Subcutaneous abdominal adipose tissue (tissue), 5 donors: Measurements from ENCODE around the gene RANBP17.
"Not testable (repeated sequence)": the region's sequence is repeated elsewhere in the genome, so short reads cannot be mapped to it uniquely, and the experiment has no call there.

Experiments
- H3K27ac ChIP-seq: one replicate; pipeline ENCODE4 v1.7.0; 2013; ENCODE audit warnings: low read depth, mild to moderate bottlenecking, inconsistent platforms, low read length, moderate library complexity
- H3K27me3 ChIP-seq, 5 donors: one replicate each; pipeline ENCODE4 v1.7.0; 2013; ENCODE audit warnings: low read length in 5 of 5, inconsistent platforms in 1 of 5; ENCODE audit not compliant: control insufficient read depth in 5 of 5, insufficient read depth in 4 of 5
- H3K36me3 ChIP-seq, 5 donors: one replicate each; pipeline ENCODE4 v1.7.0; 2013; ENCODE audit warnings: low read length in 5 of 5; ENCODE audit not compliant: control insufficient read depth in 5 of 5, insufficient read depth in 5 of 5
- H3K4me1 ChIP-seq, 5 donors: one replicate each; pipeline ENCODE4 v1.7.0; 2013; ENCODE audit warnings: low read length in 5 of 5, mild to moderate bottlenecking in 3 of 5, moderate library complexity in 1 of 5; ENCODE audit not compliant: control insufficient read depth in 5 of 5, insufficient read depth in 5 of 5
- H3K4me3 ChIP-seq, 5 donors: one replicate each; pipeline ENCODE4 v1.7.0; 2013; ENCODE audit warnings: low read length in 5 of 5, low read depth in 1 of 5
- H3K9ac ChIP-seq, 5 donors: one replicate each; pipeline ENCODE4 v1.7.0; 2013; ENCODE audit warnings: low read length in 5 of 5, mild to moderate bottlenecking in 4 of 5, moderate library complexity in 3 of 5
- H3K9me3 ChIP-seq, 5 donors: one replicate each; pipeline ENCODE4 v1.7.0; 2013; ENCODE audit warnings: low read length in 5 of 5; ENCODE audit not compliant: control insufficient read depth in 5 of 5
- donor health status: healthy.
- donor health status: healthy.
- donor health status: healthy.
- donor health status: healthy.
- donor health status: healthy.

RANBP17 gene

GRCh38 chr5:170923910-170924620 lies 62.2 kb downstream of the RANBP17 start:
- no peak overlapping the region for H3K4me3 ChIP-seq
- no peaks in the 10 kb centered on the region for H3K27me3 ChIP-seq
- H3K4me1 ChIP-seq: no peaks in the 10 kb centered on the region
- no peak overlapping the region for H3K9ac ChIP-seq
- no peaks in the 10 kb centered on the region for H3K36me3 ChIP-seq
- no peaks in the 10 kb centered on the region for H3K9me3 ChIP-seq
- H3K27ac ChIP-seq: no peak overlapping the region

DNA sequence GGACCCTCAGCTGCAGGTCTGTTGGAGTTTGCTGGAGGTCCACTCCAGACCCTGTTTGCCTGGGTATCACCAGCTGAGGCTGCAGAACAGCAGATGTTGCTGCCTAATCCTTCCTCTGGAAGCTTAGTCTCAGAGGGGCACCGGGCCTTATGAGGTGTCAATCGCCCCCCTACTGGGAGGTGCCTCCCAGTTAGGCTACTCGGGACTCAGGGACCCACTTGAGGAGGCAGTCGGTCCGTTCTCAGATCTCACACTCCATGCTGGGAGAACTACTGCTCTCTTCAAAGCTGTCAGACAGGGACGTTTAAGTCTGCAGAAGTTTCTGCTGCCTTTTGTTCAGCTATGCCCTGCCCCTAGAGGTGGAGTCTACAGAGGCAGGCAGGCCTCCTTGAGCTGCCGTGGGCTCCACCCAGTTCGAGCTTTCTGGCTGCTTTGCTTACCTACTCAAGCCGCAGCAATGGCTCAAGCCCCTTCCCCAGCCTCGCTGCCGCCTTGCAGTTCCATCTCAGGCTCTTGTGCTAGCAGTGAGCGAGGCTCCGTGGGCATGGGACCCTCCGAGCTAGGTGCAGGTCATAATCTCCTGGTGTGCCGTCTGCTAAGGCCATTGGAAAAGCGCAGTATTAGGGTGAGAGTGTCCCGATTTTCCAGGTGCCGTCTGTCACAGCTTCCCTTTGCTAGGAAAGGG lies 73.9 kb downstream of the RANBP17 start:
- H3K4me3 ChIP-seq, H3K9ac ChIP-seq, H3K36me3 ChIP-seq, H3K4me1 ChIP-seq, H3K9me3 ChIP-seq, H3K27me3 ChIP-seq, H3K27ac ChIP-seq: not testable (repeated sequence)

- H3K27me3 ChIP-seq: no peaks in the 10 kb centered on the region
- H3K36me3 ChIP-seq: no peaks in the 10 kb centered on the region
- H3K4me3 ChIP-seq: no peak overlapping the region
- H3K4me1 ChIP-seq: no peaks in the 10 kb centered on the region
- H3K27ac ChIP-seq: no peak overlapping the region
- no peak overlapping the region for H3K9ac ChIP-seq
- H3K9me3 ChIP-seq: peaks cover 0 to 2% (median 0%) of the 10 kb centered on the region in 5 donors
These were observed 75.3 kb downstream of the RANBP17 start for GRCh38 chr5:170937072-170937471.

DNA sequence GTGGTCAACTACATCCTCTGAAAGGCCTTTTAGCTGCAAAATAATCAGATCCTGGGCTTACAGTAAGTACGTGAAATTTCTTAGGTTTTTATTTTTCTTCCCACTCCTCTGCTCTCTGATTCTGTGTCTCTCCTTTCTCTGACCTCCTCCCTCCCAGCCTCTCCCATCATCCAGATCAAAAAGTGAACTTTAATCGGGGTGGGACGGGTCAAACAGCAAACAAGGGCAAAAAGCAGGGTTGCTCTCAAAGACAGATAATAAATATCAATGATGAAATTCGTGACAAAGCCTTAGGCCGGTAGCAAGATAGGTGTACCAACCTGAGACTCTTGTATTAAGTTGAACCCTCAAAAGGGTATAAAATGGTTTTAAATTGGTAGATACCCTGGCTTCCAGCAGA lies 76.1 kb downstream of the RANBP17 start:
- no peak overlapping the region for H3K4me3 ChIP-seq
- no peaks in the 10 kb centered on the region for H3K4me1 ChIP-seq
- H3K27me3 ChIP-seq: no peaks in the 10 kb centered on the region
- no peak overlapping the region for H3K9ac ChIP-seq
- peaks cover 0 to 2% (median 0%) of the 10 kb centered on the region in 5 donors for H3K9me3 ChIP-seq
- H3K36me3 ChIP-seq: no peaks in the 10 kb centered on the region
- no peak overlapping the region for H3K27ac ChIP-seq

- H3K4me1 ChIP-seq: no peaks in the 10 kb centered on the region
- no peaks in the 10 kb centered on the region for H3K36me3 ChIP-seq
- H3K27ac ChIP-seq: no peak overlapping the region
- H3K27me3 ChIP-seq: no peaks in the 10 kb centered on the region
- no peak overlapping the region for H3K9ac ChIP-seq
- peaks cover 0 to 2% (median 0%) of the 10 kb centered on the region in 5 donors for H3K9me3 ChIP-seq
- no peak overlapping the region for H3K4me3 ChIP-seq
These were observed 77.4 kb downstream of the RANBP17 start for GRCh38 chr5:170939178-170939577.

GRCh38 chr5:170941788-170942187 lies 80.0 kb downstream of the RANBP17 start:
- no peaks in the 10 kb centered on the region for H3K27me3 ChIP-seq
- no peak overlapping the region for H3K27ac ChIP-seq

GRCh38 chr5:170945275-170945674 lies 83.5 kb downstream of the RANBP17 start:
- Histone ChIP-seq H3K27me3 (no peaks in the 10 kb centered on the region), H3K4me3 (no peak overlapping the region), H3K4me1 (no peaks in the 10 kb centered on the region), H3K9me3 (no peaks in the 10 kb centered on the region), H3K9ac (no peak overlapping the region), H3K36me3 (no peaks in the 10 kb centered on the region), H3K27ac (no peak overlapping the region)

More at GRCh38 chr5:170941788-170942187, 80.0 kb downstream of the RANBP17 start:
- H3K9ac ChIP-seq: no peak overlapping the region
- H3K36me3 ChIP-seq: no peaks in the 10 kb centered on the region
- peaks cover 0 to 2% (median 0%) of the 10 kb centered on the region in 5 donors for H3K9me3 ChIP-seq
- H3K4me3 ChIP-seq: no peak overlapping the region
- no peaks in the 10 kb centered on the region for H3K4me1 ChIP-seq

DNA sequence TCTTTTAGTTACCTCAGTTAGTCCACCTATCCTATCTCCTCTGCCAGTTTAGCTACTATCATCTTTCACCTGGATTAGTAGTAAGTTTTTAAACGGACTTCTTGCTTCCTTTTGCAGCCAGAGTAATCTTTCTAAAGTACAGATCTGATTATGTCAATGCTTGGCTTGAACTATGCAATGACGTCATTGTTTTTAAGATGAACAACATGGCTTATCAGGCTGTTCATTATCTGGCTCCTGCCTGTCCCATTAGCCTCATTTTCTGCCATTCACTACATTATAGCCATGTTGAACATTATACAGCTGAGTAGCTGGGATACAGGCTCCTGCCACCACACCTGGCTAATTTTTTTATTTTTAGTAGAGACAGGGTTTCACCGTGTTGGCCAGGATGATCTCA lies 98.7 kb downstream of the RANBP17 start:
- no peak overlapping the region for H3K9ac ChIP-seq
- no peaks in the 10 kb centered on the region for H3K9me3 ChIP-seq
- no peaks in the 10 kb centered on the region for H3K36me3 ChIP-seq
- no peaks in the 10 kb centered on the region for H3K27me3 ChIP-seq
- H3K4me1 ChIP-seq: no peaks in the 10 kb centered on the region
- H3K4me3 ChIP-seq: no peak overlapping the region
- no peak overlapping the region for H3K27ac ChIP-seq

GRCh38 chr5:170963521-170963920 lies 101.7 kb downstream of the RANBP17 start:
- H3K4me1 ChIP-seq: no peaks in the 10 kb centered on the region
- no peak overlapping the region for H3K4me3 ChIP-seq
- H3K9me3 ChIP-seq: no peaks in the 10 kb centered on the region
- no peak overlapping the region for H3K27ac ChIP-seq
- no peak overlapping the region for H3K9ac ChIP-seq
- no peaks in the 10 kb centered on the region for H3K27me3 ChIP-seq
- H3K36me3 ChIP-seq: no peaks in the 10 kb centered on the region

DNA sequence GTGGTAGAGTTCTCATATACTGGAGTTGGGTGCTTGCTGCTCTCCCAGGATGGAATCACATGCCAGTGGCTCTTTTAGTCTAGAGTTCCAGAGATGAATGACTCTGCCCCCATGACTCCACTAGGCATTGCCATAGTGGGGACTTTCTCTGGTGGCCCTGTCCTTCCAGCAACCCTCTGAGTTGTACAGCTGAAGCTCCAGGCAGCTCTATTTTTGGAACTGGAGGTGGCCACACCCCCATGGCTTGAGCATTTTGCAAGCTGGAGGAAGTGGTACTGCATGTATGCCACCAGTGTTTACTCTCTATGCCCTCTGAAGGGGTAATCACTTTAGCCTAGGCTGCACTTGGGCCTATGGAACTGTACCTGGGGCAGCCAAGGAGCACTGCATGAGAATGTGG lies 112.6 kb downstream of the RANBP17 start:
- no peak overlapping the region for H3K9ac ChIP-seq
- no peak overlapping the region for H3K27ac ChIP-seq
- no peak overlapping the region for H3K4me3 ChIP-seq
- H3K4me1 ChIP-seq: no peaks in the 10 kb centered on the region
- H3K36me3 ChIP-seq: no peaks in the 10 kb centered on the region
- peaks cover 0 to 2% (median 0%) of the 10 kb centered on the region in 5 donors for H3K9me3 ChIP-seq
- H3K27me3 ChIP-seq: no peaks in the 10 kb centered on the region
